DND-41 (cell line): Measurements from ENCODE around the gene MED25.

Experiments
- ATAC-seq: fragments of 200-7000 bp; cut with Tn5 transposase; 3 replicates; pipeline ENCODE4 v1.9.1; 2021; ENCODE audit warnings: low read depth; ENCODE audit not compliant: insufficient read depth
- DNase-seq: peaks from one replicate; pipeline ENCODE4 v3.0.0-alpha.2; 2020
- H2AFZ ChIP-seq: 2 replicates; pipeline ENCODE4 v1.6.0; 2012; ENCODE audit warnings: low read depth, low read length
- H3K27ac ChIP-seq: 2 replicates; pipeline ENCODE4 v1.5.1; 2012; ENCODE audit warnings: low read length, inconsistent platforms
- H3K27me3 ChIP-seq: fragments of 200-600 bp; sonication (generic); 2 replicates; pipeline ENCODE4 v1.6.0; 2012; ENCODE audit warnings: low read length, mild to moderate bottlenecking, inconsistent platforms; ENCODE audit not compliant: insufficient read depth, poor library complexity
- H3K36me3 ChIP-seq: 2 replicates; pipeline ENCODE4 v1.5.1; 2012; ENCODE audit warnings: low read length, inconsistent platforms; ENCODE audit not compliant: insufficient read depth
- H3K4me1 ChIP-seq: 2 replicates; pipeline ENCODE4 v1.5.1; 2012; ENCODE audit warnings: mild to moderate bottlenecking, low read length; ENCODE audit not compliant: insufficient read depth
- H3K4me2 ChIP-seq: 2 replicates; pipeline ENCODE4 v1.6.0; 2012; ENCODE audit warnings: mild to moderate bottlenecking, moderate library complexity, low read length, inconsistent platforms; ENCODE audit not compliant: insufficient read depth
- H3K4me3 ChIP-seq, 2 experiments: fragments of 200-600 bp in 1 of 2; shearing (Covaris generic) in 1 of 2; 2 replicates each; pipeline ENCODE4 v1.5.1; 2012 to 2016; ENCODE audit warnings: inconsistent platforms in 2 of 2, low read length in 2 of 2, mild to moderate bottlenecking in 2 of 2, low read depth in 1 of 2, moderate library complexity in 1 of 2
- H3K79me2 ChIP-seq: 2 replicates; pipeline ENCODE4 v1.6.0; 2012; ENCODE audit warnings: low read length, inconsistent platforms; ENCODE audit not compliant: insufficient read depth
- H3K9ac ChIP-seq: 2 replicates; pipeline ENCODE4 v1.6.0; 2012; ENCODE audit warnings: low read depth, mild to moderate bottlenecking, inconsistent platforms, low read length, moderate library complexity
- H3K9me3 ChIP-seq: 2 replicates; pipeline ENCODE4 v1.5.1; 2012; ENCODE audit warnings: low read length, moderate library complexity, mild to moderate bottlenecking, inconsistent platforms; ENCODE audit not compliant: insufficient read depth, severe bottlenecking
- H4K20me1 ChIP-seq: 2 replicates; pipeline ENCODE4 v1.6.0; 2012; ENCODE audit warnings: low read length; ENCODE audit not compliant: insufficient read depth
- EZH2 ChIP-seq: IDR thresholded peaks from 3 replicates; pipeline ENCODE4 v1.6.1; 2012; ENCODE audit warnings: borderline replicate concordance, low read depth, mild to moderate bottlenecking, moderate library complexity, low read length, inconsistent platforms; ENCODE audit not compliant: severe bottlenecking
- TF ChIP-seq, protein P1 (sequence below): IDR thresholded peaks from 2 replicates; pipeline ENCODE4 v1.5.1; 2012; ENCODE audit warnings: borderline replicate concordance, low read length, moderate library complexity, mild to moderate bottlenecking; ENCODE audit not compliant: poor library complexity, severe bottlenecking; ENCODE audit errors: extremely low read depth

The MED25 gene

DNA sequence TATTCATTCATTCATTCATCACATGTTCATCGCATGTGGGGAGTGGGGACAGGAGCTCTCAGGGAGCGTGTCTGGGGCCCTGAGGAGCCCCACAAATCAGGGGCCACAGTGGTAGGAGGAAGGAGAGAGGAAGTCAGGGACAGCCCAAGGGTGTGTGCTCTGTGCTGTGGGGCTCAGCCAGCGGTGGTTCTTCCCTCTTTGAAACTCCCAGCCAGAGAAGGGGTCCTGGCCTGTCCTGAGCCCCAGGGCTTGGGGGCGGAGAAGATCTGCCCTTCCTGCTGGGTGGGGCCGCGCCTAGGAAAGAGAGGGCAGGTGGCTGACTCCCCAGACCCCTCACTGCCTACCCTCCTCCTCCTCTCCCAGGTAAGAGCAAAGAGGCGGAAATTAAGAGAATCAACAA lies 36.7 kb upstream of the MED25 start:
- H3K9me3 ChIP-seq = no peaks in the 10 kb centered on the region
- DNase-seq = no peak

DNA sequence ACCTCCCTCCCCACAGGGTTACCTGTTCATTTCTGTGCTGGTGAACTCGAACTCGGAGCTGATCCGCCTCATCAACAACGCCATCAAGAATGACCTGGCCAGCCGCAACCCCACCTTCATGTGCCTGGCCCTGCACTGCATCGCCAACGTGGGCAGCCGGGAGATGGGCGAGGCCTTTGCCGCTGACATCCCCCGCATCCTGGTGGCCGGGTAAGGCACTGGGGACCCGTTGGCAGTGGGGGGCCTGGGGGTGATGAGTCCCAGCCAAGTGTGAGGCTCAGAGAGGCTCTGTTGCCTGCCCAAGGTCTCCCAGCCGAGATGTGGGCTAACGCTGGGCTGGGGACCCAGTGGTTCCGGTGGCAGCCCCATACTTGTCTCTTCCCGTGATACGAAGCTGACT lies 35.6 kb upstream of the MED25 start:
- Histone ChIP-seq H3K4me3 (no peak overlapping the region), H2AFZ (no peak overlapping the region), H3K79me2 (peaks cover 4% of the 10 kb centered on the region; the same call in 1 of the 2 replicates), H3K27ac (no peak overlapping the region), H4K20me1 (peaks cover 3% of the 10 kb centered on the region; the same call in 1 of the 2 replicates), H3K9ac (no peak overlapping the region), H3K4me2 (no peak overlapping the region), H3K9me3 (no peaks in the 10 kb centered on the region), H3K27me3 (no peaks in the 10 kb centered on the region), H3K4me1 (no peaks in the 10 kb centered on the region), H3K36me3 (peaks cover 36% of the 10 kb centered on the region)
- no peak for TF ChIP-seq EZH2
- TF ChIP-seq, protein P1, sequence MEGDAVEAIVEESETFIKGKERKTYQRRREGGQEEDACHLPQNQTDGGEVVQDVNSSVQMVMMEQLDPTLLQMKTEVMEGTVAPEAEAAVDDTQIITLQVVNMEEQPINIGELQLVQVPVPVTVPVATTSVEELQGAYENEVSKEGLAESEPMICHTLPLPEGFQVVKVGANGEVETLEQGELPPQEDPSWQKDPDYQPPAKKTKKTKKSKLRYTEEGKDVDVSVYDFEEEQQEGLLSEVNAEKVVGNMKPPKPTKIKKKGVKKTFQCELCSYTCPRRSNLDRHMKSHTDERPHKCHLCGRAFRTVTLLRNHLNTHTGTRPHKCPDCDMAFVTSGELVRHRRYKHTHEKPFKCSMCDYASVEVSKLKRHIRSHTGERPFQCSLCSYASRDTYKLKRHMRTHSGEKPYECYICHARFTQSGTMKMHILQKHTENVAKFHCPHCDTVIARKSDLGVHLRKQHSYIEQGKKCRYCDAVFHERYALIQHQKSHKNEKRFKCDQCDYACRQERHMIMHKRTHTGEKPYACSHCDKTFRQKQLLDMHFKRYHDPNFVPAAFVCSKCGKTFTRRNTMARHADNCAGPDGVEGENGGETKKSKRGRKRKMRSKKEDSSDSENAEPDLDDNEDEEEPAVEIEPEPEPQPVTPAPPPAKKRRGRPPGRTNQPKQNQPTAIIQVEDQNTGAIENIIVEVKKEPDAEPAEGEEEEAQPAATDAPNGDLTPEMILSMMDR = no peak
- no peak for ATAC-seq
- no peak for DNase-seq

More for the DNA sequence above, 36.7 kb upstream of the MED25 start:
- no peak overlapping the region for H2AFZ ChIP-seq
- H3K4me1 ChIP-seq = no peaks in the 10 kb centered on the region
- H3K27ac ChIP-seq = no peak overlapping the region
- H3K4me2 ChIP-seq = no peak overlapping the region
- H3K36me3 ChIP-seq = peaks cover 33% of the 10 kb centered on the region
- H3K4me3 ChIP-seq = no peak overlapping the region
- H3K9ac ChIP-seq = no peak overlapping the region
- TF ChIP-seq, protein P1 = no peak
- no peak for TF ChIP-seq EZH2
- H4K20me1 ChIP-seq = 0 out of 2 replicates have a peak, but pooled peaks cover 3% of the 10 kb centered on the region
- H3K79me2 ChIP-seq = peaks cover 4% of the 10 kb centered on the region; the same call in 1 of the 2 replicates
- no peaks in the 10 kb centered on the region for H3K27me3 ChIP-seq
- no peak for ATAC-seq

DNA sequence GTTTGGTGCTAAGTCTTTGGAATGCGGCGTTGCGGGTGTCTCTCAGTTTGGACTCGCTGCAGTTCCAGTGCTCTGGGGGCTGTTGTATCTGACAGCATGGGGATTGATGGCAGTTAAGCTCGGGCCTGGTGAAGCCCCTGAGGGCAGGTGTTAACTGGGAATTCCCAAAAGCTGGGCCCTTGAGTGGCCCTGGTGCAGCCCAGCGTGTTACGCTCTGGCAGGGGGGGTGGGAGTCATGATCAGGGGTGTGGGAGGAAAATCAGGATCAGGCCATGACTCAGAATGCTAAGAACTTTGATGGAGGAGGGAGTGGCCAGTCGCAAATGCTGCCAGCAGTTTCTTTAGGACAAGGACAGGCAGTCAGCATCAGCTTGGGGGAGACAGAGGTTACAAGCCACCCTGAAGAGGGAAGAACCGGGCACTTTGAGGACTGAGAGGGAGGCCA lies 31.7 kb upstream of the MED25 start:
- Histone ChIP-seq H3K27ac (no peak overlapping the region), H3K79me2 (peaks cover 10% of the 10 kb centered on the region; the same call in 1 of the 2 replicates), H3K4me3 (no peak overlapping the region), H3K4me2 (no peak overlapping the region), H4K20me1 (peaks cover 8% of the 10 kb centered on the region; the same call in 1 of the 2 replicates), H3K36me3 (peaks cover 63% of the 10 kb centered on the region), H3K9me3 (no peaks in the 10 kb centered on the region), H3K9ac (no peak overlapping the region), H2AFZ (no peak overlapping the region), H3K27me3 (no peaks in the 10 kb centered on the region), H3K4me1 (no peaks in the 10 kb centered on the region)
- no peak for ATAC-seq
- TF ChIP-seq EZH2 = no peak
- TF ChIP-seq, protein P1 = no peak
- DNase-seq = no peak
